Measurements from ENCODE around the gene SHC1.

DNA sequence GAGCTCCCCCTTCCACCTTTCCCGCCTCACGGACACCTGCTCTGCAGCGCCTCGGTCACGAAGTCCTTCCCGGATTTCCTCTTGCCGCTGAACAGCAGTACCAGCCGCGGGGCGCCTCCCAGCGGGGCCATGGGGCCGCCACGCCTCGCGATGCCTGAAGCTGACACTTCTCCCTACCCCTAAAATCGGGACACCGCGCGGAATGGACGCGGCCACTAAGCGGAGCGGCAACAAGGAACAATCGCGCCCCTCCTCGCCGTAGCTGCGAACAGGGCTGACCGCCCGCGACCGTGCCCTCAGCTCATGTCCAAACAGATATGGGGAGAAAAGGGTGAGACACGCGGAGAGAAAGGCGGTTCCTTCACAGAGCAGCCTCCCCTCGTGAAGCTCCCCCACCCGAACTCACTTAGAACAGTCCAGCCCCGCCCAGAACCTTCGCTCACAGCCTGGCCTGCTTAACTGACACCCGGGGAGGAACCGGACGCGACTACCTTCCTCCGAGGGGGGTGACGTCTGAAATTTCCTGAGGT is 33.9 kb downstream of the SHC1 start, which contains the start of gene PMVK:
- TF ChIP-seq, protein P1, sequence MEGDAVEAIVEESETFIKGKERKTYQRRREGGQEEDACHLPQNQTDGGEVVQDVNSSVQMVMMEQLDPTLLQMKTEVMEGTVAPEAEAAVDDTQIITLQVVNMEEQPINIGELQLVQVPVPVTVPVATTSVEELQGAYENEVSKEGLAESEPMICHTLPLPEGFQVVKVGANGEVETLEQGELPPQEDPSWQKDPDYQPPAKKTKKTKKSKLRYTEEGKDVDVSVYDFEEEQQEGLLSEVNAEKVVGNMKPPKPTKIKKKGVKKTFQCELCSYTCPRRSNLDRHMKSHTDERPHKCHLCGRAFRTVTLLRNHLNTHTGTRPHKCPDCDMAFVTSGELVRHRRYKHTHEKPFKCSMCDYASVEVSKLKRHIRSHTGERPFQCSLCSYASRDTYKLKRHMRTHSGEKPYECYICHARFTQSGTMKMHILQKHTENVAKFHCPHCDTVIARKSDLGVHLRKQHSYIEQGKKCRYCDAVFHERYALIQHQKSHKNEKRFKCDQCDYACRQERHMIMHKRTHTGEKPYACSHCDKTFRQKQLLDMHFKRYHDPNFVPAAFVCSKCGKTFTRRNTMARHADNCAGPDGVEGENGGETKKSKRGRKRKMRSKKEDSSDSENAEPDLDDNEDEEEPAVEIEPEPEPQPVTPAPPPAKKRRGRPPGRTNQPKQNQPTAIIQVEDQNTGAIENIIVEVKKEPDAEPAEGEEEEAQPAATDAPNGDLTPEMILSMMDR (IDR thresholded peaks at IDR 0.05) = peak in 3 of 4 experiments; percentile 41 to 66 (median 42)
- peak; percentile 72 for TF ChIP-seq POLR2AphosphoS5 (IDR thresholded peaks at IDR 0.05)

Measured in gastroesophageal sphincter (tissue), 3 donors.